Spleen (tissue), 7 donors: Measurements from ENCODE around the gene KPNA6.

Experiments used
- POLR2A ChIP-seq, 3 donors: fragments of 450-650 bp; IDR thresholded peaks; one replicate each; pipeline ENCODE4 v1.5.1; 2017; ENCODE audit warnings: antibody characterized with exemption in 3 of 3, mild to moderate bottlenecking in 1 of 3
- POLR2AphosphoS5 ChIP-seq, 3 donors: sonication (generic); formaldehyde crosslinking; IDR thresholded peaks; one replicate each; pipeline ENCODE4 v1.5.1; 2017; ENCODE audit warnings: antibody characterized with exemption in 3 of 3
- TF ChIP-seq, protein P1 (sequence below), 11 experiments: fragments of 200-600 bp in 7 of 11; fragments of 450-650 bp in 4 of 11; sonication (generic) in 4 of 11; IDR thresholded peaks in 8 of 11; conservative IDR thresholded peaks in 3 of 11; 1 replicate in 7 of 11; 2 replicates in 4 of 11; pipeline versions ENCODE4 v1.4.0 to v1.8.0; 2016 to 2021; ENCODE audit warnings: antibody characterized with exemption in 11 of 11, inconsistent platforms in 4 of 11, mild to moderate bottlenecking in 1 of 11
- donor health status: DM: no; HTN: no; CAD: no; lungs with moderate emphysema.
- donor health status: DM: no; HTN: no; CAD: no.
- donor health status: DM: no; HTN: no; CAD: no.

DNA sequence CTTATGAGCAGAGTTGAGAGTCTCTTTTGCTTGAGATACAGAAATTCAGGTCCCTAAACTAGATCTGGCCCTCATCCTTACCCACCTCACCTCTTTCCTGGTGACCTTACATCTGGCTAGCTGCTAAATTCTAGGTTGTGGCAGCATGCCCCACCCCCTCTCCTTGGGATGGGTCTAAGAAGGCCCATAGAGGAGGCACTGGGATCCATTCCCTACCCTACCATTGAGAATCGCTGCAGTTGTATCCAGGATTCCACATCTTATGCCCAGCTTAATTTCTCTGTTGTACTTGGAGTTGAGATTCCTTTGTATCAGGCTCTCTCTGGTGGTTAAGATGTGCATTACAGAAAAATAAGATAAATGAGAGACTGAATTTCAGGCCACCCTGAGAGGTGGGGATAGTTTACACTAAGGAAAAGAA lies 44.6 kb upstream of the KPNA6 start:
- TF ChIP-seq, protein P1, sequence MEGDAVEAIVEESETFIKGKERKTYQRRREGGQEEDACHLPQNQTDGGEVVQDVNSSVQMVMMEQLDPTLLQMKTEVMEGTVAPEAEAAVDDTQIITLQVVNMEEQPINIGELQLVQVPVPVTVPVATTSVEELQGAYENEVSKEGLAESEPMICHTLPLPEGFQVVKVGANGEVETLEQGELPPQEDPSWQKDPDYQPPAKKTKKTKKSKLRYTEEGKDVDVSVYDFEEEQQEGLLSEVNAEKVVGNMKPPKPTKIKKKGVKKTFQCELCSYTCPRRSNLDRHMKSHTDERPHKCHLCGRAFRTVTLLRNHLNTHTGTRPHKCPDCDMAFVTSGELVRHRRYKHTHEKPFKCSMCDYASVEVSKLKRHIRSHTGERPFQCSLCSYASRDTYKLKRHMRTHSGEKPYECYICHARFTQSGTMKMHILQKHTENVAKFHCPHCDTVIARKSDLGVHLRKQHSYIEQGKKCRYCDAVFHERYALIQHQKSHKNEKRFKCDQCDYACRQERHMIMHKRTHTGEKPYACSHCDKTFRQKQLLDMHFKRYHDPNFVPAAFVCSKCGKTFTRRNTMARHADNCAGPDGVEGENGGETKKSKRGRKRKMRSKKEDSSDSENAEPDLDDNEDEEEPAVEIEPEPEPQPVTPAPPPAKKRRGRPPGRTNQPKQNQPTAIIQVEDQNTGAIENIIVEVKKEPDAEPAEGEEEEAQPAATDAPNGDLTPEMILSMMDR (IDR thresholded peaks at IDR 0.05 in 8 of 11, conservative IDR thresholded peaks at IDR 0.05 in 3 of 11) = peak in 9 of 11 experiments; percentile 39 to 64 (median 56)
- TF ChIP-seq POLR2A (IDR thresholded peaks at IDR 0.05) (no peak), POLR2AphosphoS5 (IDR thresholded peaks at IDR 0.05) (peak in 1 of 3 donors; percentile 10)
